Neural cell (in vitro differentiated cells): ENCODE measurements around the gene RAB11FIP3.
"Not testable (repeated sequence)": the region's sequence is repeated elsewhere in the genome, so short reads cannot be mapped to it uniquely, and the experiment has no call there.

Experiments used
- CTCF ChIP-seq: fragments of 450-650 bp; IDR thresholded peaks from 2 replicates; pipeline ENCODE4 v1.5.1; 2014; ENCODE audit warnings: antibody characterized with exemption, mild to moderate bottlenecking, moderate library complexity; ENCODE audit not compliant: poor library complexity, severe bottlenecking
- EP300 ChIP-seq: fragments of 450-650 bp; conservative IDR thresholded peaks from 2 replicates; pipeline ENCODE4 v1.6.1; 2014; ENCODE audit warnings: antibody characterized with exemption, mild to moderate bottlenecking, moderate library complexity; ENCODE audit not compliant: poor library complexity, severe bottlenecking
- EZH2 ChIP-seq: fragments of 200-600, 300-800 bp; shearing (Covaris generic), sonication (generic); IDR thresholded peaks from 2 replicates; pipeline ENCODE4 v1.6.1; 2014; ENCODE audit warnings: antibody characterized with exemption, low read length, borderline replicate concordance, mild to moderate bottlenecking; ENCODE audit not compliant: insufficient read depth, poor library complexity, severe bottlenecking
- MXI1 ChIP-seq: fragments of 450-650 bp; conservative IDR thresholded peaks from 2 replicates; pipeline ENCODE4 v1.6.1; 2014; ENCODE audit warnings: antibody characterized with exemption, mild to moderate bottlenecking; ENCODE audit not compliant: poor library complexity, severe bottlenecking
- POLR2AphosphoS5 ChIP-seq: IDR thresholded peaks from 2 replicates; pipeline ENCODE4 v1.6.1; 2012
- RAD21 ChIP-seq: fragments of 450-650 bp; conservative IDR thresholded peaks from 2 replicates; pipeline ENCODE4 v1.6.1; 2014; ENCODE audit warnings: antibody characterized with exemption, mild to moderate bottlenecking, moderate library complexity
- REST ChIP-seq: IDR thresholded peaks from 2 replicates; pipeline ENCODE4 v1.6.1; 2012; ENCODE audit warnings: borderline replicate concordance
- SMC3 ChIP-seq: fragments of 450-650 bp; conservative IDR thresholded peaks from 2 replicates; pipeline ENCODE4 v1.6.1; 2014; ENCODE audit warnings: antibody characterized with exemption, mild to moderate bottlenecking, moderate library complexity; ENCODE audit not compliant: poor library complexity

- TF ChIP-seq EZH2, CTCF, POLR2AphosphoS5, EP300, MXI1, RAD21, REST, SMC3: not testable (repeated sequence)
These were observed 52.8 kb downstream of the RAB11FIP3 start for GRCh38 chr16:478287-478686.
